Measurements from ENCODE around the gene DCAF4. TPM values are rescaled to one million over a fixed set of nuclear protein-coding genes. Genes with fewer than 3 reads are reported as not detected.

The DCAF4 gene
- total and polyA plus RNA-seq, 2 of the 4 experiments (the other 2 are of a cell fraction): 28.8 to 29.4 TPM

DNA sequence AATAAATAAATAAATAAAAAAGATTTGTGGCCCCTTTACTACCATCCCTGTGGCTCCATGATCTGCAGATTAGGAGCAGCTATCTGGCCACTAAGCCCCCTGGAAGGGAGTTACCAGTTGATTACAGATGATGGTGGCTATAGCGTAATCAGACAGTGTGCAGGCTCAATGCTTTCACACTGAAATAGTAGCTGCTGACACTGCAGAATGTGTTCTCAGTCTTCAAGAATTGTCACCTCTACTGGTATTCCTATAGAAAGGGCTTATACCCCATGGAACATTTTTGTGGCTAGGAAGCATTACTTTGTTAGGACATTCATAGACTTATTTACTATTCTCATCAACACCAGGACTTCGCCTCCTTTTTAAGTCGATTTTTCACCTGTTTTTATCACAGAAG, 30.9 kb downstream of the DCAF4 start:
- H3K36me3 ChIP-seq (ENCODE audit: control insufficient read depth, insufficient read depth, low read length): peaks cover 33% of the 10 kb centered on the region
- intact Hi-C loops (cut with micrococcal nuclease): no loop called here
- no peak overlapping the region for H3K4me2 ChIP-seq (ENCODE audit: low read depth, low read length)
- DNase-seq: no peak
- CTCF ChIA-PET: interaction anchor here (0.6 to 1.0 kb wide), 2 partner anchors 10 to 443 kb away, joined by 3 to 4 read pairs; no protein-coding TSS in a partner anchor
- H3K4ac ChIP-seq (ENCODE audit: low read depth, low read length): no peak overlapping the region
- no peak overlapping the region for H3K9ac ChIP-seq (ENCODE audit: low read depth, low read length)
- in situ Hi-C loops (cut with MboI; ENCODE audit: low sequenced_read_pairs): no loop called here
- H2AFZ ChIP-seq (replicated peaks; ENCODE audit: low read length, poor library complexity): no peak overlapping the region
- H4K91ac ChIP-seq (ENCODE audit: insufficient read depth, low read depth, low read length): no peak overlapping the region
- H3K14ac ChIP-seq (replicated peaks; ENCODE audit: low read depth, low read length): no peak overlapping the region
- no peak overlapping the region for H2BK20ac ChIP-seq (ENCODE audit: low read depth, low read length)
- no peaks in the 10 kb centered on the region for H3K9me3 ChIP-seq (ENCODE audit: control insufficient read depth, insufficient read depth, low read length)
- no peak overlapping the region for H3K56ac ChIP-seq (ENCODE audit: extremely low read depth, insufficient read depth, low read length)
- BruUV-seq (replicated peaks): no TSS peak
- no peak overlapping the region for H2BK5ac ChIP-seq (ENCODE audit: low read depth, low read length, poor library complexity, severe bottlenecking)
- dilution Hi-C loops (cut with HindIII; ENCODE audit: low sequenced_read_pairs, unreplicated experiment): no loop called here
- H3K4me1 ChIP-seq (ENCODE audit: control insufficient read depth, insufficient read depth, low read length): 0 out of 2 replicates have a peak, but pooled peaks cover 2% of the 10 kb centered on the region
- no peak for ATAC-seq (ENCODE audit: low read depth)
- no peak overlapping the region for H2AK5ac ChIP-seq (ENCODE audit: low read depth, low read length)
- H3K9me1 ChIP-seq (ENCODE audit: insufficient read depth, low read length): peaks cover 3% of the 10 kb centered on the region; the same call in 1 of the 2 replicates
- no peak overlapping the region for H2AK9ac ChIP-seq (replicated peaks; ENCODE audit: low read depth, low read length, poor library complexity)
- peaks cover 2% of the 10 kb centered on the region; the same call in 1 of the 2 replicates for H4K20me1 ChIP-seq (ENCODE audit: insufficient read depth, low read length)
- no peak overlapping the region for H3K18ac ChIP-seq (ENCODE audit: low read depth, low read length)
- no peak overlapping the region for H3K27ac ChIP-seq (ENCODE audit: insufficient read depth, low read length)
- no peak overlapping the region for H3K23ac ChIP-seq (ENCODE audit: low read depth, low read length)
- WGBS, 2 experiments (ENCODE audit: extremely low coverage in 2 of 2, insufficient read length in 1 of 2): no CpG with 5 or more reads among the region's 3 CpGs
- no peak overlapping the region for H4K5ac ChIP-seq (ENCODE audit: low read depth, low read length)
- POLR2A ChIA-PET (ENCODE audit: unreplicated experiment): no interaction called here
- H4K8ac ChIP-seq (ENCODE audit: low read depth in 2 of 2, low read length in 2 of 2): no peak overlapping the region
- peak; percentile 56; the same call in 1 of the 2 replicates for TF ChIP-seq MAFK (IDR thresholded peaks at IDR 0.05; ENCODE audit: low read depth, low read length)
- TF ChIP-seq USF2 (IDR thresholded peaks at IDR 0.05; ENCODE audit: low read depth, low read length): no peak
- H3K4me3 ChIP-seq (ENCODE audit: insufficient read depth, low read depth, low read length): no peak overlapping the region
- no peak overlapping the region for H2BK120ac ChIP-seq (ENCODE audit: low read depth, low read length)
- no peak overlapping the region for H2BK15ac ChIP-seq (ENCODE audit: low read depth, low read length)
- H3K27me3 ChIP-seq (ENCODE audit: control insufficient read depth, insufficient read depth, low read length): no peaks in the 10 kb centered on the region
- H3K79me1 ChIP-seq (ENCODE audit: low read depth in 1 of 2, low read length in 2 of 2): no peaks in the 10 kb centered on the region

Data from IMR-90 (cell line).